ENCODE measurements around the gene LCN12.

LCN12 gene

GRCh38 chr9:136951541-136952320 is at the start of gene LCN12:
TSS of gene LCN12 (plus strand) at chr9:136952273. CDS start at chr9:136952328, 55 bp downstream.
- no peak for DNase-seq

- DNase-seq, result no peak
Measured at GRCh38 chr9:136903041-136903554, 49.0 kb upstream of the LCN12 start.

GRCh38 chr9:136906266-136906665 is 45.8 kb upstream of the LCN12 start:
- DNase-seq, result no peak

- no peak for DNase-seq
Measured at GRCh38 chr9:136907011-136907914, 44.8 kb upstream of the LCN12 start.

GRCh38 chr9:136910197-136910900 is 41.7 kb upstream of the LCN12 start:
- no peak for DNase-seq

GRCh38 chr9:136910901-136911245 is 41.2 kb upstream of the LCN12 start:
- no peak for DNase-seq

GRCh38 chr9:136913701-136914438 is 38.2 kb upstream of the LCN12 start:
- DNase-seq, result no peak

GRCh38 chr9:136915632-136916329 is 36.3 kb upstream of the LCN12 start:
- no peak for DNase-seq

GRCh38 chr9:136916330-136917184 is 35.5 kb upstream of the LCN12 start:
- DNase-seq, result no peak

- DNase-seq, result no peak
Measured at GRCh38 chr9:136917902-136918301, 34.2 kb upstream of the LCN12 start.

GRCh38 chr9:136920069-136920468 is 32.0 kb upstream of the LCN12 start:
- DNase-seq, result no peak

GRCh38 chr9:136920734-136921231 is 31.3 kb upstream of the LCN12 start:
- no peak for DNase-seq

- DNase-seq, result no peak
Measured at GRCh38 chr9:136921307-136921706, 30.8 kb upstream of the LCN12 start.

GRCh38 chr9:136921718-136922117 is 30.4 kb upstream of the LCN12 start:
- DNase-seq, result no peak

GRCh38 chr9:136922540-136922939 is 29.5 kb upstream of the LCN12 start:
- no peak for DNase-seq

- no peak for DNase-seq
Measured at GRCh38 chr9:136923881-136924280, 28.2 kb upstream of the LCN12 start.

GRCh38 chr9:136925414-136926153 is 26.5 kb upstream of the LCN12 start:
- no peak for DNase-seq

GRCh38 chr9:136926154-136926704 is 25.8 kb upstream of the LCN12 start:
- DNase-seq, result no peak

GRCh38 chr9:136926749-136927148 is 25.3 kb upstream of the LCN12 start:
- no peak for DNase-seq

All from activated CD4-positive, alpha-beta T cell treated with anti-CD3 and anti-CD28 coated beads, Interleukin-2, amount 50 U/mL, for 1 hour (primary cell).